Sciatic nerve (tissue), 2 donors: ENCODE results near the gene CHEK2. TPM values are rescaled to one million over a fixed set of nuclear protein-coding genes. Genes with fewer than 3 reads are reported as not detected.
"Not testable (repeated sequence)": the region's sequence is repeated elsewhere in the genome, so short reads cannot be mapped to it uniquely, and the experiment has no call there.

Experiments
- ATAC-seq: fragments of 200-7000 bp; cut with Tn5 transposase; one replicate; pipeline ENCODE4 v1.9.1; 2020; ENCODE audit warnings: mild to moderate bottlenecking, moderate library complexity
- DNase-seq: peaks from one replicate; pipeline ENCODE4 v3.0.0-alpha.2; 2020; ENCODE audit warnings: low spot score
- intact Hi-C: fragments of 100-400 bp; cut with DNase I; formaldehyde crosslinking; loops from one replicate; pipeline ENCODE4 v1.14.2; 2022
- total RNA-seq: library from RNA; stranded (reverse); fragmentation: NEBNext Ultra II Directional; extraction: Animal tissue kit (Norgen Biotek cat#: 25700); gene quantifications from one replicate; pipeline ENCODE4 v1.2.1, GENCODE V29; 2021
- donor health status: DM: no; HTN: no; CAD: no.
- donor health status: DM: no; HTN: no; CAD: no.

CHEK2 gene
- total RNA-seq, 1 donor from 2014 or later: 29.3 TPM

DNA sequence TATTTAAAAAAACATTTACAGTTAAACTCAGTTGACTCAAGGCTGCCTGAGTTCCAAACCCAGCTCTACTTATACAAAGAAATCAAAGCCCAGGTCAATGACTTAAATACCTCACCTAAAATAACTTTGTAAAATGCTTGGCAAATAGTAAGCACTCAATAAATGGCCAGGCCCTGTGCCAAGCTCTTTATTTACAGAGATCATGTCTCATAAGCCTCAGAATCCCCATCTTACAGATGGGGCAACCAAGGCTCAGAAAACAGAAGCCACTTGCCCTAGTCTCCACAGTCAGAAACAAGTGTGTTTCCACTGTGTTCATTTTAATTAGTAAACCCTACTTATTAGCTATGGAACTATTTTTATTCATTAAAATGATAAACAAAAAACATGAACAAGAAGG is 31.5 kb downstream of the CHEK2 start:
- ATAC-seq (no peak), DNase-seq (no peak)
- intact Hi-C loops: no loop called here

DNA sequence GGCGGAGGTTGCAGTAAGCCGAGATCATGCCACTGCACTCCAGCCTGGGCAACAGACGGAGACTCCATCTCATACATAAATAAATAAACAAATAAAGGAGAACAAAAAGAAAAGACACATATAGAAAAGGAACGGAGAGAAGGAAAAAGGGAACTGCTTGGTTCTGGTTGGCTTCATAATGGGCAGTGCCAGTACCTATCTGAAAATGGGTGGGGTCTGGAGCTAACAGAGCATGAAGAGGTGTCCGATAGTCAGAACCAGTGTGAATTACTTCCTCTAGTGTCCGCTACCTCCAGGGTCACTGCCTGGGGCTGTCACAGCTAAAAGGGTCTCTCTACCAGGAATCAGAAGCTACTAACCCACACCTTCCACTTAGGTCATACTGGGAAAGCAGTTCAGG is 34.8 kb downstream of the CHEK2 start:
- intact Hi-C loops: no loop called here
- ATAC-seq: no peak
- no peak for DNase-seq

GRCh38 chr22:28703436-28703835 is 38.2 kb downstream of the CHEK2 start:
- ATAC-seq: no peak
- intact Hi-C loops: no loop called here
- no peak for DNase-seq

DNA sequence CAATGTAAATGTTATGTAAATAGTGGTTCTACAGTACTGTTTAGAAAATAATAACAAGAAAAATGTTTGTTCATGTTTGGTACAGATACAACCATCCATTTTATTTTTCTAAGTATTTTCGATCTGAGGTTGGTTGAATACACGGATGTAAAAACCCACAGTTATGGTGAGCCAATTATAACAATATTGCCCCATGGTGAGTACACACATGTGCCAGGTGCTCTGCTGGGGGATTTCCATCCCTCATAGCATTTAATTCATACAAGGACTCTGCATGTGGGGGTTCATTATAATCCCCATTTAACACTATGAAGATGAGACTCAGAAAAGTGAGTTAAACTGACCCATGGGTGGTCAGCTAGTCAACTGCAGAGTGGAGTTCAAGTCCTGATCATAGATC is 38.7 kb downstream of the CHEK2 start:
- intact Hi-C loops: no loop called here
- no peak for ATAC-seq
- DNase-seq: no peak

- DNase-seq, ATAC-seq, intact Hi-C loops: not testable (repeated sequence)
Observed at GRCh38 chr22:28693041-28693760, 48.4 kb downstream of the CHEK2 start.

GRCh38 chr22:28689796-28690195 is 51.8 kb downstream of the CHEK2 start:
- ATAC-seq, intact Hi-C loops, DNase-seq: not testable (repeated sequence)

DNA sequence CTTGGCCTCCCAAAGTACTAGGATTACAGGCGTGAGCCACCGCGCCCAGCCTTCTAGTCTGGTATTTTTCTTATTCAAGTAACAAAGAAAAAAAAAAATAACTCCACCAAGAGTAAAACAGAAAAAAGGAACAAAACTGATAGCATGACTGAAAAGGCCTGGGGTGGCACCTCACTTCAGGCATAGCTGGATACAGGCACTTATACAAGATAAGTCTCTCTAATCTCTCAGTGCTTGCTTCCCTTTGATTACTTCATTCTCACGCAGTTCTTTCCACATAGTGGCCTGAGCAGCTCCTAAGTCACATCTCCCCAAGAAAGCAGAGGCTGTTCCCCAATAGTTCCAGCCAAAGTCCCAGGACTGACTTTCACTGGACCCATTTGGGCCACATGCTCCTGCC is 58.7 kb downstream of the CHEK2 start:
- intact Hi-C loops, ATAC-seq, DNase-seq: not testable (repeated sequence)

DNA sequence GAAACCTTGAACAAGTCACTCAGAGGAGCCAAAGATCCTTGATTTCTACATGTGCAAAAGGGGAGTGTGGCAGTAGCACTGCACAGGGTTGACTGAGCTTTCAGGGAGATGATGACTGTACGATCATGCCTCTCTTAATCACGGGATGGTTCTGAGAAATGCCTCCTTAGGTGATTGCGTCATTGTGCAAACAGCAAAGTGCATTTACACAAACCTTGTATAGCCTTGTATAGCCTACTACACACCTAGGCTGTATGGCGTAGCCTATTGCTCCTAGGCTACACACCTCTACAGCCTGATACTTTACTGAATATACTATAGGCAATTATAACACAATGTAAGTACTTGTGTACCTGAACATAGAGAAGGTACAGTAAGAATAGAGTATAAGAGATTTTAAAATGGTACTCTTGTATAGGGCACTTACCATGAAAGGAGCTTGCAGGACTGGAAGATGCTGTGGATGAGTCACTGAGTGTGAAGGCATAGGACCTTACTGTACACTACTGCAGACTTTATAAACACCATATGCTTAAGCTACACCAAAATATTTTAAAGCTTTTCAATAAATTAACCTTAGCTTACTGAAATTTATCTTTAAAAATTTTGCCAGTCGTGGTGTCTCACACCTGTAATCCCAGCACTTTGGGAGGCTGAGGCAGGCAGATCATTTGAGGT is 60.7 kb downstream of the CHEK2 start:
- ATAC-seq, intact Hi-C loops, DNase-seq: not testable (repeated sequence)

DNA sequence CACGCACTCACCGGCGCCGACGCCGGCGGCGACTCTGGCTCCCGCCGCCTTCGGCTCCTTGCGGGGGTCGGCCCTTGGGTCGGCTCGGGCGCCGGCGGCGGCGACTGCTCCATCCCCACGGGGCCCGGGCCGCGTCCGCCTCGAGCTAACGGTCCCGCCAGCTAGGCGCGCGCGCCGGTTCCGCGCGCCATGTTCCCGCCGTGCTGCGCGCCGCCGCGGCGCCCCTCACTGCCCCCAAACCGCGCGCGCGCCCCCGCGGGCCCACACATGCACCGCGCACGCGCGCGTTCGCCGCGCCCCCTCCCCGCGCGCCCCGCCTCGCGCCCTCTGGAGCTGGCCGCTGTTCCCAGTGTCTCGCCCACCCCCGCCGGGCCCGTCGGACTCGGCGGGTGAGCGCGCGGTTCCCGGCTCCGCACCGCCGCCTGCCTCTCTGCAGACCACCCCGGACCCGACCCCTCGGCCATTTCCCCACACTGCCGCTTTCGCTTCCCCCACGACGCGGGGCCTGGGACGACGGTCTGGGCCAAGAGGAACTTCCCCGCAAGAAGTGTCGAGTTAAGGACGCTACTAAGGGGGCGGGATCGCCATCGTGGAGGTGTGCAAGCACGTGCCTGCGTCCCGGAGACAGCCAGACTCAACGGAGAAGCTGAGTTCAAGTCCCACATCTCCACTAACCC is 61.9 kb downstream of the CHEK2 start, which contains the start of gene TTC28:
Gene TTC28, minus strand, starts transcription at position 230 of the 677 bp plus-strand sequence. Its CDS starts 117 bp downstream, at position 113.
- ATAC-seq (peak; percentile 63), DNase-seq (peak; percentile 91)
- intact Hi-C loops: not testable (repeated sequence)

GRCh38 chr22:28678778-28679610 is 62.6 kb downstream of the CHEK2 start:
- peak; percentile 63 for DNase-seq
- ATAC-seq, intact Hi-C loops: not testable (repeated sequence)

DNA sequence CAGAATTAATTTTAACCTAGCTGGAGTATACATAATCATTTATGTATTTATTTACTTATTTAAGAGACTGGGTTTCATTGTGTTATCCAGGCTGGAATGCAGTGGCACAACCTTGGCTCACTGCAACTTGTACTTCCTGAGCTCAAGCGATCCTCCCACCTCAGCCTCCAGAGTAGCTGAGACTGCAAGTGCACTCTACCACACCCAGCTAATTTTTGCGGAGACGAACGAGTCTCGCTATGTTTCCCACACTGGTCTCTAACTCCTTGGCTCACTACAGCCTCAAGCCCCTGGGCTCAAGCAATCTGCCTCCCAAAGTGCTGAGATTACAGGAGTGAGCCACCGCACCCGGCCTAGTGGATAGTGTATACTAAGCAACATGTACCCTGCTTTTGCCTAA is 63.5 kb downstream of the CHEK2 start:
- DNase-seq, intact Hi-C loops, ATAC-seq: not testable (repeated sequence)

- intact Hi-C loops: no loop called here
- no peak for DNase-seq
- ATAC-seq: no peak
Observed at GRCh38 chr22:28674121-28674563, 67.5 kb downstream of the CHEK2 start.

DNA sequence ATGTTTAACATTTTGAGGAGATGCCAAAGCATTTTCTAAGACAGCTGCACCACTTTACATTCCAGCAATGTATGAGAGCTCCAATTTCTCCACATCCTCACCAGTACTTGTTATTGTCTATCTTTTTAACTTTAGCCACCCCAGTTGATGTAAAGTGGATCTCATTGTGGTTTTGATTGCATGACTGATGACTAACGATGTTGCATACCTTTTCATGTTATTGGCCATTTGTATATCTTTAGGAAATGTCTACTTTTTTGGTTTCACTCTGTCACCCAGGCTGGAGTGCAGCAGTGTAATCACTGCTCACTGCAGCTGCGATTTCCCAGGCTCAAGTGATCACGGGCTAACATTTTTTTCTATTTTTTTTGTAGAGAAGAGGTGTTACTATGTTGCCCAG is 70.9 kb downstream of the CHEK2 start:
- intact Hi-C loops: no loop called here
- DNase-seq: no peak
- ATAC-seq: no peak

GRCh38 chr22:28670161-28670560 is 71.5 kb downstream of the CHEK2 start:
- ATAC-seq (no peak), DNase-seq (no peak)
- intact Hi-C loops: no loop called here

DNA sequence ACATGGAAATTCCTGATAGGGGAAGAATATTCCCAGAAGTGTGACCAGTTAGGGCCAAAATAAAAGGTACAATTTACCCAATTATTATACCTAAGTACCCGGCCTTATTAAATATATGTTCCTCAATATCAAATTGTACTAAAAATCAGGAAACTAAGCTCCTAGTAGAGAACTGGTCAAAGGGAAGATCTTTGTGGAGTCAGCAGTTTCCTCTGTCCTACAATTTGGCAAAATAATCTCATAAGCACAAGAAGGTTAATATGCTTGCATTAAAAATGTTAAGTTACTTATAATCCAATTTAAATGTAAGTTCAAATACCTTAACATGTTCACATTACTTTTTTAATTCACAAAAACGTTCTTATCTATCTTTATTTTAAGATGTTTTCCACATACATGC is 72.2 kb downstream of the CHEK2 start:
- intact Hi-C loops: no loop called here
- ATAC-seq: no peak
- no peak for DNase-seq

DNA sequence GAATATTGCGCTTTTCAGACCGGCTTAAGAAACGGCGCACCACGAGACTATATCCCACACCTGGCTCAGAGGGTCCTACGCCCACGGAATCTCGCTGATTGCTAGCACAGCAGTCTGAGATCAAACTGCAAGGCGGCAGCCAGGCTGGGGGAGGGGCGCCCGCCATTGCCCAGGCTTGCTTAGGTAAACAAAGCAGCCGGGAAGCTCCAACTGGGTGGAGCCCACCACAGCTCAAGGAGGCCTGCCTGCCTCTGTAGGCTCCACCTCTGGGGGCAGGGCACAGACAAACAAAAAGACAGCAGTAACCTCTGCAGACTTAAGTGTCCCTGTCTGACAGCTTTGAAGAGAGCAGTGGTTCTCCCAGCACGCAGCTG is 78.1 kb downstream of the CHEK2 start:
- ATAC-seq, intact Hi-C loops, DNase-seq: not testable (repeated sequence)

DNA sequence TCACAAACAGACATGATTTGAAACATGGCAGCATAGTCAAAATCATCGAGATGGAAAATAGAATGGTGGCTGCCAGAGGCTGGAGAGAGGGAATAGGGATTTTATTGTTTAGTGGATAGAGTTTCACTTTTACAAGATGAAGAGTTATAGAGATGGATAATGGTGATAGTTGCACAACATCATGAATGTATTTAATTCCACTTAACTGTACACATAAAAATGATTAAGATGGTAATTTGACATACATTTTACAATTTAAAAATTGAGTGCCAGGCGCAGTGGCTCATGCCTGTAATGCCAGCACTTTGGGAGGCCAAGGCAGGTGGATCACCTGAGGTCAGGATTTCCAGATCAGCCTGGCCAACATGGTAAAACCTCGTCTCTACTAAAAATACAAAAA is 83.2 kb downstream of the CHEK2 start:
- no peak for DNase-seq
- intact Hi-C loops: no loop called here
- no peak for ATAC-seq

DNA sequence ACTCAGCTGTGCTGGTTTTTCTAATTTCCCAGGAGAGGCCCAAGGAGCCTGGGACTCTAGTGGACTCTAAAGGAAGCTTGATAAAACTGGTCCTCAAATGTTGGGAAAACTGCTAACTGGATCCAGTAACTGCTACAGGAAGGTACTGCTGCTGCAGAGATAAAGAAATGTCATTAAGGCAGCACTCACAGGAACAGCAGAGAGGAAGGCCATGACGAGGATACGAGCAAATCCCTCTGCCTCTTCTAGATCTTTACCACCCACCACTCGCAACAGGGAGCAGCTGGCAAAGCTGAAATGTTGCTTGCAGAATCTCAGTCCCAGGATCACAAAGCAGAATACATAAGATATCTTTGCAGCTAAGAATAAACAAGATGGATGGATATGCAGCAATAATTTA is 85.4 kb downstream of the CHEK2 start:
- DNase-seq (no peak), ATAC-seq (no peak)
- intact Hi-C loops: no loop called here

DNA sequence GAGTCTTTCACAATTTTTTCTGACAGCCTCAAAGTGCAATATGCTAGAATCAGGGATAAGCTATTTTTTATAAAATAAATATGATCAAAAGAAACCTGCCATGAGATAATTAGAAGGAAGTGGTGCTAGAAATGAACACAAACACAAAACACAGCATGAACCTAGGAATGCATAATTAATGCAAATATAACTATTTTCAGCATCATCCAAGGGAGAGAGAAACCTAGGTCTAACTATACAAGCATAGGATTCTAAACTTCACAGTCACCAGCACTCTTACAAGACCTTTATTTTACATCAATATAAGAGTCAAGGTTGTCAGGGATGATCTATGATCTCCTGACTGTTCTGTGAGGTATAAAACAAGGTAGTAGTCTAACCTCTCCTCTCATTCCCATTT is 91.2 kb downstream of the CHEK2 start:
- intact Hi-C loops: no loop called here
- no peak for ATAC-seq
- DNase-seq: no peak
